SJSA1 (cell line): ENCODE results near the gene EVPL. TPM values are rescaled to one million over a fixed set of nuclear protein-coding genes. Genes with fewer than 3 reads are reported as not detected.
A peak's percentile ranks its signal among the peaks of the same experiment; 100 is the strongest.
"Not testable (repeated sequence)": the region's sequence is repeated elsewhere in the genome, so short reads cannot be mapped to it uniquely, and the experiment has no call there.

Source experiments
- DNase-seq, 2 experiments: peaks; one replicate each; pipeline ENCODE4 v3.0.0-alpha.2; 2015 to 2020; ENCODE audit warnings: low spot score in 2 of 2, low read depth in 1 of 2
- H3K27ac ChIP-seq: fragments of 250-450 bp; sonication (Bioruptor Pico); 2 replicates; pipeline ENCODE4 v1.5.1; 2020; ENCODE audit warnings: mild to moderate bottlenecking, moderate library complexity
- H3K27me3 ChIP-seq: fragments of 250-450 bp; sonication (Bioruptor Pico); replicated peaks from 2 replicates; pipeline ENCODE4 v1.5.1; 2020; ENCODE audit warnings: mild to moderate bottlenecking, moderate library complexity
- H3K36me3 ChIP-seq: fragments of 250-450 bp; sonication (Bioruptor Pico); 2 replicates; pipeline ENCODE4 v1.5.1; 2020; ENCODE audit warnings: mild to moderate bottlenecking
- H3K4me1 ChIP-seq: fragments of 250-450 bp; sonication (Bioruptor Pico); replicated peaks from 2 replicates; pipeline ENCODE4 v1.6.1; 2021; ENCODE audit warnings: mild to moderate bottlenecking
- H3K4me3 ChIP-seq: fragments of 250-450 bp; sonication (Bioruptor Pico); 2 replicates; pipeline ENCODE4 v1.5.1; 2020; ENCODE audit warnings: mild to moderate bottlenecking
- H3K9me3 ChIP-seq: fragments of 250-450 bp; sonication (Bioruptor Pico); replicated peaks from 2 replicates; pipeline ENCODE4 v1.5.1; 2020; ENCODE audit warnings: mild to moderate bottlenecking
- total RNA-seq: library from RNA; depleted of rRNA; stranded (reverse); fragments of >200 nt; shearing (Covaris generic); gene quantifications from 2 replicates; pipeline ENCODE4 v1.2.3, GENCODE V29; 2014

The EVPL gene
- total RNA-seq, 1 experiment from 2014 or later: not detected

GRCh38 chr17:75991396-75991795 is 35.7 kb downstream of the EVPL start:
- Histone ChIP-seq H3K27me3 (no peaks in the 10 kb centered on the region), H3K9me3 (no peaks in the 10 kb centered on the region), H3K4me1 (no peaks in the 10 kb centered on the region), H3K4me3 (no peak overlapping the region), H3K36me3 (peaks cover 18% of the 10 kb centered on the region), H3K27ac (no peak overlapping the region)
- no peak for DNase-seq

GRCh38 chr17:75987041-75987440 is 40.1 kb downstream of the EVPL start:
- DNase-seq: no peak
- Histone ChIP-seq H3K27me3 (no peaks in the 10 kb centered on the region), H3K9me3 (no peaks in the 10 kb centered on the region), H3K4me1 (no peaks in the 10 kb centered on the region), H3K4me3 (no peak overlapping the region), H3K36me3 (peaks cover 12% of the 10 kb centered on the region), H3K27ac (no peak overlapping the region)

- H3K36me3 ChIP-seq: peaks cover 4% of the 10 kb centered on the region
- no peak overlapping the region for H3K4me3 ChIP-seq
- no peaks in the 10 kb centered on the region for H3K4me1 ChIP-seq
- H3K9me3 ChIP-seq: no peaks in the 10 kb centered on the region
- no peak for DNase-seq
- H3K27me3 ChIP-seq: no peaks in the 10 kb centered on the region
- no peak overlapping the region for H3K27ac ChIP-seq
Observed at GRCh38 chr17:75985986-75986385, 41.1 kb downstream of the EVPL start.

- Histone ChIP-seq H3K9me3 (no peaks in the 10 kb centered on the region), H3K4me3 (no peak overlapping the region), H3K27me3 (no peaks in the 10 kb centered on the region), H3K4me1 (peaks cover 10% of the 10 kb centered on the region), H3K27ac (no peak overlapping the region), H3K36me3 (peaks cover 7% of the 10 kb centered on the region)
- no peak for DNase-seq
Observed at GRCh38 chr17:75983501-75984181, 43.5 kb downstream of the EVPL start.

GRCh38 chr17:75981019-75981615 is 46.0 kb downstream of the EVPL start:
- no peaks in the 10 kb centered on the region for H3K9me3 ChIP-seq
- peaks cover 25% of the 10 kb centered on the region for H3K4me1 ChIP-seq
- H3K4me3 ChIP-seq: no peak overlapping the region
- peaks cover 15% of the 10 kb centered on the region for H3K36me3 ChIP-seq
- H3K27ac ChIP-seq: no peak overlapping the region
- no peaks in the 10 kb centered on the region for H3K27me3 ChIP-seq
- no peak for DNase-seq

- no peak for DNase-seq
- Histone ChIP-seq H3K9me3 (no peaks in the 10 kb centered on the region), H3K4me3 (peak overlapping the region; percentile 65), H3K27me3 (no peaks in the 10 kb centered on the region), H3K4me1 (peaks cover 27% of the 10 kb centered on the region), H3K27ac (peak overlapping the region; percentile 90), H3K36me3 (peaks cover 18% of the 10 kb centered on the region)
Observed at GRCh38 chr17:75980188-75981018, 46.7 kb downstream of the EVPL start.

GRCh38 chr17:75979705-75980187 is 47.4 kb downstream of the EVPL start:
- no peak for DNase-seq
- H3K9me3 ChIP-seq: no peaks in the 10 kb centered on the region
- peaks cover 27% of the 10 kb centered on the region for H3K4me1 ChIP-seq
- peak overlapping the region; percentile 65 for H3K4me3 ChIP-seq
- no peaks in the 10 kb centered on the region for H3K27me3 ChIP-seq
- H3K27ac ChIP-seq: peak overlapping the region; percentile 90
- H3K36me3 ChIP-seq: peaks cover 18% of the 10 kb centered on the region

GRCh38 chr17:75978938-75979704 is 48.0 kb downstream of the EVPL start, which contains the start of the genes ACOX1 and TEN1:
Gene ACOX1 (minus strand): TSS chr17:75979166. CDS start chr17:75979073, 93 bp downstream.
Gene TEN1 (plus strand): TSS chr17:75979240. CDS start chr17:75986193, 6,953 bp downstream.
- H3K27ac ChIP-seq: peak within 1 kb of the TSS; percentile 90
- peak within 1 kb of the TSS; percentile 65 for H3K4me3 ChIP-seq
- DNase-seq: peak; percentile 100
- no peaks in the 10 kb centered on the region for H3K27me3 ChIP-seq
- H3K36me3 ChIP-seq: peaks cover 22% of the 10 kb centered on the region
- no peaks in the 10 kb centered on the region for H3K9me3 ChIP-seq
- H3K4me1 ChIP-seq: peaks cover 27% of the 10 kb centered on the region

GRCh38 chr17:75976175-75976848 is 50.8 kb downstream of the EVPL start:
- H3K4me1 ChIP-seq: peaks cover 27% of the 10 kb centered on the region
- DNase-seq: no peak
- H3K4me3 ChIP-seq: no peak overlapping the region
- H3K36me3 ChIP-seq: peaks cover 42% of the 10 kb centered on the region
- H3K9me3 ChIP-seq: no peaks in the 10 kb centered on the region
- no peaks in the 10 kb centered on the region for H3K27me3 ChIP-seq
- no peak overlapping the region for H3K27ac ChIP-seq

GRCh38 chr17:75975757-75976174 is 51.3 kb downstream of the EVPL start:
- no peaks in the 10 kb centered on the region for H3K9me3 ChIP-seq
- no peaks in the 10 kb centered on the region for H3K27me3 ChIP-seq
- H3K36me3 ChIP-seq: peaks cover 46% of the 10 kb centered on the region
- H3K27ac ChIP-seq: no peak overlapping the region
- no peak overlapping the region for H3K4me3 ChIP-seq
- DNase-seq: no peak
- H3K4me1 ChIP-seq: peaks cover 27% of the 10 kb centered on the region

- DNase-seq, H3K4me3 ChIP-seq, H3K27me3 ChIP-seq, H3K9me3 ChIP-seq, H3K27ac ChIP-seq: not testable (repeated sequence)
- peaks cover 51% of the 10 kb centered on the region for H3K36me3 ChIP-seq
- H3K4me1 ChIP-seq: peaks cover 25% of the 10 kb centered on the region
Observed at GRCh38 chr17:75975187-75975586, 51.9 kb downstream of the EVPL start.

GRCh38 chr17:75970626-75971025 is 56.5 kb downstream of the EVPL start:
- no peaks in the 10 kb centered on the region for H3K27me3 ChIP-seq
- H3K4me1 ChIP-seq: peaks cover 3% of the 10 kb centered on the region; the same call in 1 of the 2 replicates
- no peak overlapping the region for H3K27ac ChIP-seq
- H3K36me3 ChIP-seq: peaks cover 49% of the 10 kb centered on the region
- no peaks in the 10 kb centered on the region for H3K9me3 ChIP-seq
- DNase-seq: no peak
- H3K4me3 ChIP-seq: no peak overlapping the region
